ENCODE data around the gene AFDN. TPM values are rescaled to one million over a fixed set of nuclear protein-coding genes. Genes with fewer than 3 reads are reported as not detected.

Gene AFDN
- total and polyA plus RNA-seq, 10 of the 15 experiments (the other 5 are each of a cell fraction or from before 2014, with no cell fraction given) = 5.7 to 68.2 (median 45.1) TPM

Other genes with a start within 250 kb of the AFDN start
- not detected in 2 replicates for gene KIF25, start 170.8 kb downstream of the AFDN start, total RNA-seq (2014; rRNA removed)
- not detected in 2 replicates for gene KIF25, start 170.8 kb downstream of the AFDN start, total RNA-seq (2014; rRNA removed; fragmentation: Illumina TruSeq; extraction: Trizol)
- gene KIF25, start 170.8 kb downstream of the AFDN start, total RNA-seq (2021) = not detected in 2 replicates
- gene KIF25, start 170.8 kb downstream of the AFDN start, polyA plus RNA-seq (2011; rRNA removed) = not detected in 2 replicates
- not detected in 2 replicates for gene KIF25, start 170.8 kb downstream of the AFDN start, polyA plus RNA-seq (2014; fragmentation: Illumina TruSeq; extraction: Trizol)
- gene KIF25, start 170.8 kb downstream of the AFDN start, polyA plus RNA-seq (2014; fragmentation: Nextera tagmentation; extraction: Ambion mirVana) = not detected
- not detected in 2 replicates for gene KIF25, start 170.8 kb downstream of the AFDN start, polyA plus RNA-seq (2014; rRNA removed)
- not detected for gene KIF25, start 170.8 kb downstream of the AFDN start, polyA plus RNA-seq (2016; fragmentation: Nextera tagmentation; extraction: Ambion mirVana)

All from GM12878 (cell line).